Epithelial cell of esophagus (primary cell): ENCODE measurements around the gene PARL.

Experiments
- DNase-seq: peaks from one replicate; pipeline ENCODE4 v3.0.0; 2010; ENCODE audit warnings: low read depth
- H3K4me3 ChIP-seq: 2 replicates; pipeline ENCODE4 v1.5.1; 2011; ENCODE audit warnings: mild to moderate bottlenecking, low read length, control low read depth
- CTCF ChIP-seq: IDR thresholded peaks from 2 replicates; pipeline ENCODE4 v1.5.1; 2011; ENCODE audit warnings: low read depth, mild to moderate bottlenecking, low read length, control low read depth, inconsistent platforms; ENCODE audit not compliant: insufficient read depth; ENCODE audit errors: missing control alignments

The PARL gene

DNA sequence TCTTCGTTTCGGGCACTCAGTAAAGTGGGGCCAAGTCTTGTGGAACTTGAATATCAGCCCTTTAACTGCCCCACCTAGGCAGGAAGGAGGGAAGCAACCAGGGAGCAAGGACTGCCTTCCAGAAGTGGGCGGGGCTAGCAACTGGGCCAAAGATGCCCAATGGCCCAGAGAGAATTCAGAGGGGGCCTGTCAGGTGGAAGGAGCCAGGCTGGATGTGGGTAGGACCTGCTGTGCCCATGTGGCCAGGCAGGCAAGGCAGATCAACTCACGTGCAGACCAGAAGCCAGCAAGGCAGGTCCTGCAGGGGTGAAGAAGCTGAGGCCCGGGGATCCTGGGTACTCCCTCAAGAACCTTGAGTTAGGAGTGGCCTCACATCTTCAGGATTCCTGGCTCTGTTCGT is 64.8 kb downstream of the PARL start:
- TF ChIP-seq CTCF: no peak
- DNase-seq: no peak

GRCh38 chr3:183818706-183819624 is 65.7 kb downstream of the PARL start:
- no peak for DNase-seq
- no peak overlapping the region for H3K4me3 ChIP-seq
- TF ChIP-seq CTCF: no peak

More for the DNA sequence above, 64.8 kb downstream of the PARL start:
- no peak overlapping the region for H3K4me3 ChIP-seq

DNA sequence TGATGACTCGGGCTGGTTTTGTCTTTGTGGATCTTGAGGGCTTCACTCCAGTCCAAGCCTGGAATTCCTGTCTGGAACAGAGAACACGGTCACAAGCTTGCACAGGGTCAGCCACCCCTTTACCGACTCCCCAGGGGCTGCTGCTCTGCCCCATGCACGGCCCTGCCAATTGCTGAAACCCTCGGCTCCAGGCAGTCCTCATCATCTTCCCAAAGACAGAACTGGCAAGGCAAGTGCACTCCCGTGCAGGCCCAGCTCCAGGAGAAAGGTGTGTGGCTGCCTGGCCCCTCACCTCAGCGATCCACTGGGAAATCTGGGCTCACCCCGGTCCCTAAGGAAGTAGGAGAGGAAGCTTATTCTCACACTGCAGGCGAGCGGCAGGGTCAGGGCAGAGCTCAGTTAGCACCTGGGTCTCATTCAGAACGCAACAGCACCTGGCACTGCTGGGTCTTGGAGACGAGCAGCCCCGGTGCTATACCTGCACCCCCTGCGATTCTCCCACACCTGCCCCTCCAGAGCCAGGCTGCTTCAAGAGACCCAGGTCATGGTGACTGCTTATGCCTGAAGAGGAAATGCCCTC is 66.5 kb downstream of the PARL start:
- H3K4me3 ChIP-seq: no peak overlapping the region
- DNase-seq: no peak
- no peak for TF ChIP-seq CTCF

DNA sequence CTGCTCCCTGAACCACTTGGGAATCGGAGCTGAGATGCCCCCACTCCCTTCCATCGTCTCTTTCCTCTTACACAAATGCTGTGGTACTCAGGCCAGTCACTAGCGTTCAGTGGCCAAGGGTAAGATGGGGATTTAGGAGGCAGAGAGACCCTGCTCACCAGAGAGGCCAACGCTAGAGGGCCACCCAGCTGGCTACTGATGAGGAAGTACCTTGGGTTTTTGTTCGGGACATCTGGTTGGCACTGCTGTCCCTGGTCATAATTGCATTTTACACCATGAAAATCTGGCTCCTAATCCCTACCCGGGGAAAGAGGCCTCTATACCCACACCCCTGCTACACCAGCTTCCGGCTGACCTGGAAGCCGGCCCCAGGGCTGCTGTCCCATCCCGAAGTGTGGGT is 67.0 kb downstream of the PARL start:
- H3K4me3 ChIP-seq: no peak overlapping the region
- no peak for TF ChIP-seq CTCF
- no peak for DNase-seq

GRCh38 chr3:183816681-183817510 is 67.8 kb downstream of the PARL start:
- no peak for DNase-seq
- H3K4me3 ChIP-seq: no peak overlapping the region
- no peak for TF ChIP-seq CTCF

DNA sequence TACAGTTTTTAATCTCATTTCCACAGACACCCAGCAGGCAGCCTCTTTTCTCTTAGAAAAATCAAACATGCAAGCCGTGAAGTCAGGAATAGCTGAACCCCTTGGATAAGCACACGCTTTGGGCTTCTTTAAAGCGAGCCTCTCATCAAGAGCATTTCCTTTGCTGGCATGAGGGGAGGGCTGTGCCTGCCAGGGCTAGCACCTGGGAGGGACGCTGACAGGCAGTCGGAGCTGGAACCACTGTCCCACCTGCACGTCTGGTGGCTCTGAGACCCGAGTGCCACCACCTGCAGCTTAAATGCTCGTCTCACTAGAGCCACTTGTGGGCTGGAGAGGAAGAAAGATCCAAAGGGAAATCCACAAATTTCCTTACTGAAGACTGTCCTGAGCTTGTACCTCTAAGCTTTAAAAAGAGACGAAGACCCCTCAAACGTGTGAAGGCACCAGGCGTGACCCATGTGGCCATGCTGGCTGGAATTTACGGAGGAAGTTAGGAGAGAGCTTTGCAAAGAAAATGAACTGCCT is 68.7 kb downstream of the PARL start:
- H3K4me3 ChIP-seq: no peak overlapping the region
- TF ChIP-seq CTCF: no peak
- no peak for DNase-seq
